GM20431 (cell line): ENCODE results near the gene FAM168A.
"Not testable (repeated sequence)": the region's sequence is repeated elsewhere in the genome, so short reads cannot be mapped to it uniquely, and the experiment has no call there.

ENCODE experiments used
- in situ Hi-C: fragments of 300-500 bp; cut with MseI, MboI; formaldehyde crosslinking; loops from one replicate; pipeline ENCODE4 v1.15.0; 2020; ENCODE audit warnings: low sequenced_read_pairs; ENCODE audit not compliant: unreplicated experiment

Gene FAM168A

GRCh38 chr11:73597336-73597955 lies 466 bp downstream of the FAM168A start:
- in situ Hi-C loops, result no loop called here

GRCh38 chr11:73596547-73596946 lies 1.4 kb downstream of the FAM168A start:
- in situ Hi-C loops, result no loop called here

- in situ Hi-C loops, result no loop called here
Measured at GRCh38 chr11:73592640-73593039, 5.3 kb downstream of the FAM168A start.

- in situ Hi-C loops, result no loop called here
Measured at GRCh38 chr11:73591743-73592142, 6.2 kb downstream of the FAM168A start.

- in situ Hi-C loops, result no loop called here
Measured at GRCh38 chr11:73590991-73591390, 6.9 kb downstream of the FAM168A start.

- in situ Hi-C loops, result no loop called here
Measured at GRCh38 chr11:73586791-73587190, 11.1 kb downstream of the FAM168A start.

- in situ Hi-C loops, result no loop called here
Measured at GRCh38 chr11:73585834-73586575, 11.9 kb downstream of the FAM168A start.

GRCh38 chr11:73584831-73585230 lies 13.1 kb downstream of the FAM168A start:
- in situ Hi-C loops, result no loop called here

GRCh38 chr11:73582653-73583052 lies 15.3 kb downstream of the FAM168A start:
- in situ Hi-C loops, result no loop called here

- in situ Hi-C loops, result not testable (repeated sequence)
Measured at GRCh38 chr11:73580749-73581148, 17.2 kb downstream of the FAM168A start.

- in situ Hi-C loops, result no loop called here
Measured at GRCh38 chr11:73579641-73580434, 18.1 kb downstream of the FAM168A start.

GRCh38 chr11:73578592-73579185 lies 19.2 kb downstream of the FAM168A start:
- in situ Hi-C loops, result no loop called here

GRCh38 chr11:73577496-73577917 lies 20.4 kb downstream of the FAM168A start:
- in situ Hi-C loops, result no loop called here

GRCh38 chr11:73576185-73576614 lies 21.7 kb downstream of the FAM168A start:
- in situ Hi-C loops, result no loop called here

- in situ Hi-C loops, result not testable (repeated sequence)
Measured at GRCh38 chr11:73571982-73572381, 25.9 kb downstream of the FAM168A start.

- in situ Hi-C loops, result no loop called here
Measured at GRCh38 chr11:73570415-73571114, 27.3 kb downstream of the FAM168A start.

GRCh38 chr11:73566977-73567755 lies 30.7 kb downstream of the FAM168A start:
- in situ Hi-C loops, result no loop called here

- in situ Hi-C loops, result no loop called here
Measured at GRCh38 chr11:73566422-73566821, 31.5 kb downstream of the FAM168A start.

GRCh38 chr11:73565804-73566203 lies 32.1 kb downstream of the FAM168A start:
- in situ Hi-C loops, result no loop called here
